Epithelial cell of proximal tubule (primary cell): ENCODE results near the gene ASCC2. TPM values are rescaled to one million over a fixed set of nuclear protein-coding genes. Genes with fewer than 3 reads are reported as not detected.

ENCODE experiments used
- DNase-seq: peaks from one replicate; pipeline ENCODE4 v3.0.0-alpha.2; 2011; ENCODE audit warnings: low read depth
- H3K4me3 ChIP-seq: 2 replicates; pipeline ENCODE4 v1.5.1; 2011; ENCODE audit warnings: low read depth, mild to moderate bottlenecking, low read length
- CTCF ChIP-seq: conservative IDR thresholded peaks from 2 replicates; pipeline ENCODE4 v1.5.1; 2012; ENCODE audit warnings: low read depth, mild to moderate bottlenecking, low read length
- total RNA-seq: library from RNA; depleted of rRNA; stranded (reverse); fragments of >200 nt; gene quantifications from 2 replicates; pipeline ENCODE4 v1.2.3, GENCODE V29; 2015

The ASCC2 gene
- total RNA-seq, 1 donor from 2014 or later = 24.0 TPM

- no peak for DNase-seq
- no peak for TF ChIP-seq CTCF
- no peak overlapping the region for H3K4me3 ChIP-seq
These were observed 96.1 kb downstream of the ASCC2 start for GRCh38 chr22:29741926-29742325.

- H3K4me3 ChIP-seq = no peak overlapping the region
- no peak for DNase-seq
- TF ChIP-seq CTCF = no peak
These were observed 97.9 kb downstream of the ASCC2 start for GRCh38 chr22:29740216-29740615.

- TF ChIP-seq CTCF = no peak
- H3K4me3 ChIP-seq = no peak overlapping the region
- no peak for DNase-seq
These were observed 98.7 kb downstream of the ASCC2 start for GRCh38 chr22:29739346-29739875.

Other genes with a start within 250 kb of the ASCC2 start
- gene NF2, start 234.6 kb downstream of the ASCC2 start, total RNA-seq = 140 and 153 TPM in 2 replicates
- 0.22 TPM in 1 of 2 replicates, not detected in the other for gene CABP7, start 118.3 kb downstream of the ASCC2 start, total RNA-seq
- gene ZMAT5, start 71.3 kb downstream of the ASCC2 start, total RNA-seq = 24.8 and 27.3 TPM in 2 replicates
- gene UQCR10, start 70.9 kb downstream of the ASCC2 start, total RNA-seq = 72.5 and 173 TPM in 2 replicates
- gene MTMR3, start 44.9 kb upstream of the ASCC2 start, total RNA-seq = 10.1 and 36.4 TPM in 2 replicates
- gene HORMAD2, start 242.2 kb upstream of the ASCC2 start, total RNA-seq = not detected in 2 replicates